IMR-90 (cell line): ENCODE data around the gene RBKS.

Experiments used
- CTCF ChIP-seq: conservative IDR thresholded peaks from 2 replicates; pipeline ENCODE4 v1.5.1; 2012; ENCODE audit warnings: mild to moderate bottlenecking, low read depth, low read length, improper control_type of control experiment
- RAD21 ChIP-seq: IDR thresholded peaks from 2 replicates; pipeline ENCODE4 v1.6.1; 2012; ENCODE audit warnings: low read length, improper control_type of control experiment

GRCh38 chr2:27856386-27856785 lies 33.8 kb downstream of the RBKS start:
- TF ChIP-seq RAD21 = no peak
- no peak for TF ChIP-seq CTCF
